WERI-Rb-1 (cell line): Measurements from ENCODE around the gene EGFR.

ENCODE experiments used
- DNase-seq: peaks from one replicate; pipeline ENCODE4 v3.0.0-alpha.2; 2020
- H3K27ac ChIP-seq: fragments of 250-450 bp; sonication (Bioruptor Pico); 2 replicates; pipeline ENCODE4 v1.5.1; 2020; ENCODE audit warnings: mild to moderate bottlenecking, moderate library complexity
- H3K27me3 ChIP-seq: fragments of 250-450 bp; sonication (Bioruptor Pico); 2 replicates; pipeline ENCODE4 v1.5.1; 2021; ENCODE audit warnings: mild to moderate bottlenecking, low read depth, moderate library complexity; ENCODE audit not compliant: insufficient read depth, severe bottlenecking
- H3K36me3 ChIP-seq: fragments of 250-450 bp; sonication (Bioruptor Pico); 2 replicates; pipeline ENCODE4 v1.5.1; 2020; ENCODE audit warnings: mild to moderate bottlenecking, moderate library complexity
- H3K4me3 ChIP-seq: 2 replicates; pipeline ENCODE4 v1.5.1; 2011; ENCODE audit warnings: low read depth, mild to moderate bottlenecking, control low read depth, low read length
- H3K9me3 ChIP-seq: fragments of 250-450 bp; sonication (Bioruptor Pico); 2 replicates; pipeline ENCODE4 v1.5.1; 2021; ENCODE audit warnings: mild to moderate bottlenecking, moderate library complexity; ENCODE audit not compliant: severe bottlenecking
- CTCF ChIP-seq: IDR thresholded peaks from 2 replicates; pipeline ENCODE4 v1.5.1; 2011; ENCODE audit warnings: low read depth, mild to moderate bottlenecking, control low read depth, inconsistent platforms, low read length

EGFR gene

GRCh38 chr7:55061726-55062499, 43.1 kb downstream of the EGFR start:
- Histone ChIP-seq H3K36me3 (no peaks in the 10 kb centered on the region), H3K4me3 (no peak overlapping the region), H3K9me3 (no peaks in the 10 kb centered on the region), H3K27me3 (no peaks in the 10 kb centered on the region), H3K27ac (no peak overlapping the region)
- TF ChIP-seq CTCF: no peak
- no peak for DNase-seq

- Histone ChIP-seq H3K27me3 (no peaks in the 10 kb centered on the region), H3K27ac (no peak overlapping the region), H3K9me3 (no peaks in the 10 kb centered on the region), H3K36me3 (no peaks in the 10 kb centered on the region), H3K4me3 (no peak overlapping the region)
- no peak for TF ChIP-seq CTCF
- DNase-seq: no peak
Measured at GRCh38 chr7:55063061-55063460, 44.2 kb downstream of the EGFR start.

- Histone ChIP-seq H3K4me3 (no peak overlapping the region), H3K9me3 (no peaks in the 10 kb centered on the region), H3K36me3 (no peaks in the 10 kb centered on the region), H3K27ac (no peak overlapping the region), H3K27me3 (no peaks in the 10 kb centered on the region)
- no peak for TF ChIP-seq CTCF
- no peak for DNase-seq
Measured at GRCh38 chr7:55063633-55064032, 44.8 kb downstream of the EGFR start.

- Histone ChIP-seq H3K27ac (no peak overlapping the region), H3K4me3 (no peak overlapping the region), H3K9me3 (no peaks in the 10 kb centered on the region), H3K27me3 (no peaks in the 10 kb centered on the region), H3K36me3 (no peaks in the 10 kb centered on the region)
- DNase-seq: no peak
- no peak for TF ChIP-seq CTCF
Measured at GRCh38 chr7:55065079-55065478, 46.3 kb downstream of the EGFR start.

- Histone ChIP-seq H3K27me3 (no peaks in the 10 kb centered on the region), H3K27ac (no peak overlapping the region), H3K9me3 (no peaks in the 10 kb centered on the region), H3K36me3 (no peaks in the 10 kb centered on the region), H3K4me3 (no peak overlapping the region)
- TF ChIP-seq CTCF: no peak
- DNase-seq: no peak
Measured at GRCh38 chr7:55065511-55066229, 46.9 kb downstream of the EGFR start.
